Endothelial cell of umbilical vein (primary cell): ENCODE data around the gene BMP2.

Experiments used
- CTCF ChIP-seq, 2 donors: IDR thresholded peaks; 1 replicate in 1 of 2; 2 replicates in 1 of 2; pipeline ENCODE4 v1.5.1; 2011; ENCODE audit warnings: low read length in 2 of 2, mild to moderate bottlenecking in 2 of 2, moderate library complexity in 2 of 2, control low read depth in 1 of 2, inconsistent platforms in 1 of 2, low read depth in 1 of 2; ENCODE audit not compliant: insufficient read depth in 1 of 2; ENCODE audit errors: extremely low read depth in 1 of 2
- EZH2 ChIP-seq: IDR thresholded peaks from 2 replicates; pipeline ENCODE4 v1.6.1; 2012; ENCODE audit warnings: borderline replicate concordance, low read depth, mild to moderate bottlenecking, moderate library complexity, low read length, inconsistent platforms; ENCODE audit not compliant: severe bottlenecking
- FOS ChIP-seq: IDR thresholded peaks from 2 replicates; pipeline ENCODE4 v1.6.1; 2011; ENCODE audit warnings: mild to moderate bottlenecking, low read length, moderate library complexity, borderline replicate concordance; ENCODE audit not compliant: insufficient read depth
- JUN ChIP-seq: IDR thresholded peaks from 2 replicates; pipeline ENCODE4 v1.6.1; 2011; ENCODE audit warnings: borderline replicate concordance, low read depth; ENCODE audit not compliant: insufficient read length, insufficient read depth
- MAX ChIP-seq: IDR thresholded peaks from 2 replicates; pipeline ENCODE4 v1.6.1; 2011; ENCODE audit not compliant: insufficient read depth, insufficient read length
- POLR2A ChIP-seq: IDR thresholded peaks from 2 replicates; pipeline ENCODE4 v1.6.1; 2012; ENCODE audit warnings: low read depth, mild to moderate bottlenecking, control low read depth, low read length
- POLR2AphosphoS5 ChIP-seq: IDR thresholded peaks from 2 replicates; pipeline ENCODE4 v1.6.1; 2012; ENCODE audit warnings: low read depth, mild to moderate bottlenecking, control low read depth, low read length, moderate library complexity; ENCODE audit not compliant: insufficient read depth

- TF ChIP-seq CTCF (IDR thresholded peaks at IDR 0.05; ENCODE audit: extremely low read depth in 1 of 2, insufficient read depth in 1 of 2, low read depth in 1 of 2, low read length in 2 of 2) (no peak), POLR2A (no peak), JUN (no peak), POLR2AphosphoS5 (no peak), MAX (no peak), EZH2 (no peak), FOS (no peak)
Measured at GRCh38 chr20:6764619-6765018, 2.9 kb upstream of the BMP2 start.
